Measurements from ENCODE around the gene NHSL2. TPM values are rescaled to one million over a fixed set of nuclear protein-coding genes. Genes with fewer than 3 reads are reported as not detected.
A peak's percentile ranks its signal among the peaks of the same experiment; 100 is the strongest.

The NHSL2 gene
- total and polyA plus RNA-seq, 2 of the 13 experiments (the other 11 are each of a cell fraction or from before 2014, with no cell fraction given): not detected

- Histone ChIP-seq H3K4me2 (ENCODE audit: low read depth, low read length) (no peak overlapping the region), H3K27me3 (ENCODE audit: control insufficient read depth in 1 of 2, insufficient read depth in 2 of 2, low read length in 2 of 2) (no peaks in the 10 kb centered on the region), H3K4me1 (ENCODE audit: insufficient read depth, low read length) (no peaks in the 10 kb centered on the region), H3K36me3 (replicated peaks in 1 of 2; ENCODE audit: control insufficient read depth in 1 of 2, insufficient read depth in 2 of 2, low read length in 2 of 2) (no peaks in the 10 kb centered on the region), H3K79me2 (ENCODE audit: insufficient read depth, low read length) (no peaks in the 10 kb centered on the region), H3K9ac (ENCODE audit: insufficient read depth, low read depth, low read length) (no peak overlapping the region), H3K27ac (ENCODE audit: extremely low read length, insufficient read depth, low read length) (no peak overlapping the region), H3K4me3 (replicated peaks in 1 of 3; ENCODE audit: insufficient read depth in 1 of 3, low read depth in 2 of 3, low read length in 3 of 3) (no peak overlapping the region), H2AFZ (ENCODE audit: low read length) (no peak overlapping the region), H3K9me3 (ENCODE audit: low read length) (no peaks in the 10 kb centered on the region), H4K20me1 (ENCODE audit: insufficient read depth, low read length) (no peaks in the 10 kb centered on the region)
- ChIA-PET POLR2A (no interaction called here), CTCF (ENCODE audit: low intra/inter-chr PET ratio, low total read pairs) (no interaction called here)
- DNase-seq (ENCODE audit: low spot score) (no peak), FAIRE-seq (no peak), ATAC-seq (no peak)
- no TSS peak for BruUV-seq (replicated peaks)
- intact Hi-C loops (cut with micrococcal nuclease; ENCODE audit: unreplicated experiment): no loop called here
- no peak for TF ChIP-seq ZNF274 (CRISPR knock-in tag; IDR thresholded peaks at IDR 0.05)
- TF ChIP-seq ZNF660 (CRISPR knock-in tag; IDR thresholded peaks at IDR 0.05; ENCODE audit: borderline replicate concordance, low read depth): no peak
- TF ChIP-seq ZNF768 (CRISPR knock-in tag; IDR thresholded peaks at IDR 0.05): peak; percentile 47; the same call in 1 of the 2 replicates
- no peak for TF ChIP-seq CHCHD3 (CRISPR knock-in tag; IDR thresholded peaks at IDR 0.05)
- WGBS (ENCODE audit: low lambda C conversion rate): 0% methylated on average over 2 of the region's 2 CpGs
- in situ Hi-C loops (cut with HindIII; ENCODE audit: extremely low pct_ligation_motif_present, low pct_unique_long_range_greater_than_20kb): no loop called here
Observed at GRCh38 chrX:71953946-71954345, 43.3 kb downstream of the NHSL2 start.

GRCh38 chrX:71954458-71954857 is 43.8 kb downstream of the NHSL2 start:
- H3K9me3 ChIP-seq (ENCODE audit: low read length): no peaks in the 10 kb centered on the region
- H2AFZ ChIP-seq (ENCODE audit: low read length): no peak overlapping the region
- in situ Hi-C loops (cut with HindIII; ENCODE audit: extremely low pct_ligation_motif_present, low pct_unique_long_range_greater_than_20kb): no loop called here
- no peak overlapping the region for H3K27ac ChIP-seq (ENCODE audit: extremely low read length, insufficient read depth, low read length)
- 0% methylated on average over 1 of the region's 2 CpGs for WGBS (ENCODE audit: low lambda C conversion rate)
- intact Hi-C loops (cut with micrococcal nuclease; ENCODE audit: unreplicated experiment): no loop called here
- H3K4me3 ChIP-seq (replicated peaks in 1 of 3; ENCODE audit: insufficient read depth in 1 of 3, low read depth in 2 of 3, low read length in 3 of 3): no peak overlapping the region
- no peaks in the 10 kb centered on the region for H3K79me2 ChIP-seq (ENCODE audit: insufficient read depth, low read length)
- FAIRE-seq (no peak), DNase-seq (ENCODE audit: low spot score) (no peak), ATAC-seq (no peak)
- no peaks in the 10 kb centered on the region for H4K20me1 ChIP-seq (ENCODE audit: insufficient read depth, low read length)
- H3K4me1 ChIP-seq (ENCODE audit: insufficient read depth, low read length): no peaks in the 10 kb centered on the region
- CTCF ChIA-PET (ENCODE audit: low intra/inter-chr PET ratio, low total read pairs): no interaction called here
- no peak overlapping the region for H3K9ac ChIP-seq (ENCODE audit: insufficient read depth, low read depth, low read length)
- no peak overlapping the region for H3K4me2 ChIP-seq (ENCODE audit: low read depth, low read length)
- no peaks in the 10 kb centered on the region for H3K36me3 ChIP-seq (replicated peaks in 1 of 2; ENCODE audit: control insufficient read depth in 1 of 2, insufficient read depth in 2 of 2, low read length in 2 of 2)
- BruUV-seq (replicated peaks): no TSS peak
- H3K27me3 ChIP-seq (ENCODE audit: control insufficient read depth in 1 of 2, insufficient read depth in 2 of 2, low read length in 2 of 2): no peaks in the 10 kb centered on the region
- POLR2A ChIA-PET: no interaction called here
- TF ChIP-seq ZNF230 (CRISPR knock-in tag; IDR thresholded peaks at IDR 0.05): no peak
- no peak for TF ChIP-seq KLF12 (CRISPR knock-in tag; IDR thresholded peaks at IDR 0.05; ENCODE audit: borderline replicate concordance)
- no peak for TF ChIP-seq CHD4 (IDR thresholded peaks at IDR 0.05; ENCODE audit: borderline replicate concordance, low read length)
- no peak for TF ChIP-seq DRAP1 (CRISPR knock-in tag; IDR thresholded peaks at IDR 0.05)
- no peak for TF ChIP-seq ZNF292 (CRISPR knock-in tag; IDR thresholded peaks at IDR 0.05; ENCODE audit: borderline replicate concordance, low read depth)
- no peak for TF ChIP-seq NR2F2 (IDR thresholded peaks at IDR 0.05; ENCODE audit: borderline replicate concordance, low read depth)
- no peak for TF ChIP-seq ZNF839 (CRISPR knock-in tag; IDR thresholded peaks at IDR 0.05; ENCODE audit: borderline replicate concordance)
- TF ChIP-seq ZNF317 (CRISPR knock-in tag; IDR thresholded peaks at IDR 0.05): no peak
- TF ChIP-seq TCF7 (IDR thresholded peaks at IDR 0.05; ENCODE audit: low read depth): no peak
- TF ChIP-seq DZIP1 (CRISPR knock-in tag; IDR thresholded peaks at IDR 0.05): no peak
- TF ChIP-seq ZMYM2 (CRISPR knock-in tag; IDR thresholded peaks at IDR 0.05): no peak
- TF ChIP-seq EED (CRISPR knock-in tag; IDR thresholded peaks at IDR 0.05): no peak
- no peak for TF ChIP-seq ZNF720 (CRISPR knock-in tag; IDR thresholded peaks at IDR 0.05)
- no peak for TF ChIP-seq ZNF740 (CRISPR knock-in tag; IDR thresholded peaks at IDR 0.05)

Measured in HepG2 (cell line).